Erythroblast (primary cell): ENCODE results near the gene TIGD1.

Source experiments
- GATA1 ChIP-seq: IDR thresholded peaks from 2 replicates; pipeline ENCODE4 v1.6.1; 2011; ENCODE audit warnings: low read depth, mild to moderate bottlenecking, control low read depth, low read length, moderate library complexity
- POLR2A ChIP-seq: IDR thresholded peaks from 2 replicates; pipeline ENCODE4 v1.6.1; 2011; ENCODE audit warnings: mild to moderate bottlenecking, low read length

DNA sequence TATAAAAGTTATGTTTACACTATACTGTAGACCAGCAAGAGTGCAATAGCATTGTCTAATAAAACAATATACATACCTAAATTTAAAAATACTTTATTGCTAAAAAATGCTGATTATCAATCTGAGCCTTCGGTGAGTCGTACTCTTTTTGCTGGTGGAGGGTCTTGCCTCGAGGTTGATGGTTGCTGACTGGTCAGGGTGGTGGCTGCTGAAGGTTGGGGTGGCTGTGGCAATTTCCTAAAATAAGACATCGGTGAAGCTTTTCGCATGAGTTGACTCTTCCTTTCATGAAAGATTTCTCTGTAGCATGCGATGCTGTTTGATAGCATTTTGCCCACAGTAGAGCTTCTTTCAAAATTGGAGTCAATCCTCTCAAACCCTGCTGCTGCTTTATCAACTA, 2.4 kb downstream of the TIGD1 start:
- TF ChIP-seq POLR2A (no peak), GATA1 (no peak)
